ENCODE data around the gene WDR59.
"Not testable (repeated sequence)": the region's sequence is repeated elsewhere in the genome, so short reads cannot be mapped to it uniquely, and the experiment has no call there.

WDR59 gene

DNA sequence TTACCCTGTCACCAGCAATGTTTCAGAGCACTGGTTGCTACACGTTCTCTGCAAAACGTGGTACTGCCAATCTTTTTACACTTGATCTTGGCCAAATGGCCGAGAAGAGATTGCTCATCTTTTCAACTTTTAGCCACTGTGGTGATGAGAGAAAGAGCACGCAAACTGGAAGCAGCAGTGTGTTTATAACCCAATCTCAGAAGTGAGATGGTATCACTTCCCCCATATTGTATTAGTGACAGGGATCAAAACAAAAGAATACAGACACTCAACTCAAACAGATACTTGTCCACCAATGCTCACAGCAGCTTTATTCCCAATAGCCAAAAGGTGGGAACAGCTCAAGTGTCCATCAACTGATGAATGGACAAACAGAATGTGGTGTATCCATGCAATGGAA lies 138.2 kb downstream of the WDR59 start:
- TF ChIP-seq, protein P1, sequence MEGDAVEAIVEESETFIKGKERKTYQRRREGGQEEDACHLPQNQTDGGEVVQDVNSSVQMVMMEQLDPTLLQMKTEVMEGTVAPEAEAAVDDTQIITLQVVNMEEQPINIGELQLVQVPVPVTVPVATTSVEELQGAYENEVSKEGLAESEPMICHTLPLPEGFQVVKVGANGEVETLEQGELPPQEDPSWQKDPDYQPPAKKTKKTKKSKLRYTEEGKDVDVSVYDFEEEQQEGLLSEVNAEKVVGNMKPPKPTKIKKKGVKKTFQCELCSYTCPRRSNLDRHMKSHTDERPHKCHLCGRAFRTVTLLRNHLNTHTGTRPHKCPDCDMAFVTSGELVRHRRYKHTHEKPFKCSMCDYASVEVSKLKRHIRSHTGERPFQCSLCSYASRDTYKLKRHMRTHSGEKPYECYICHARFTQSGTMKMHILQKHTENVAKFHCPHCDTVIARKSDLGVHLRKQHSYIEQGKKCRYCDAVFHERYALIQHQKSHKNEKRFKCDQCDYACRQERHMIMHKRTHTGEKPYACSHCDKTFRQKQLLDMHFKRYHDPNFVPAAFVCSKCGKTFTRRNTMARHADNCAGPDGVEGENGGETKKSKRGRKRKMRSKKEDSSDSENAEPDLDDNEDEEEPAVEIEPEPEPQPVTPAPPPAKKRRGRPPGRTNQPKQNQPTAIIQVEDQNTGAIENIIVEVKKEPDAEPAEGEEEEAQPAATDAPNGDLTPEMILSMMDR (IDR thresholded peaks at IDR 0.05; ENCODE audit: low read depth, low read length) = no peak
- DNase-seq (ENCODE audit: extremely low read depth, low read depth) = no peak

DNA sequence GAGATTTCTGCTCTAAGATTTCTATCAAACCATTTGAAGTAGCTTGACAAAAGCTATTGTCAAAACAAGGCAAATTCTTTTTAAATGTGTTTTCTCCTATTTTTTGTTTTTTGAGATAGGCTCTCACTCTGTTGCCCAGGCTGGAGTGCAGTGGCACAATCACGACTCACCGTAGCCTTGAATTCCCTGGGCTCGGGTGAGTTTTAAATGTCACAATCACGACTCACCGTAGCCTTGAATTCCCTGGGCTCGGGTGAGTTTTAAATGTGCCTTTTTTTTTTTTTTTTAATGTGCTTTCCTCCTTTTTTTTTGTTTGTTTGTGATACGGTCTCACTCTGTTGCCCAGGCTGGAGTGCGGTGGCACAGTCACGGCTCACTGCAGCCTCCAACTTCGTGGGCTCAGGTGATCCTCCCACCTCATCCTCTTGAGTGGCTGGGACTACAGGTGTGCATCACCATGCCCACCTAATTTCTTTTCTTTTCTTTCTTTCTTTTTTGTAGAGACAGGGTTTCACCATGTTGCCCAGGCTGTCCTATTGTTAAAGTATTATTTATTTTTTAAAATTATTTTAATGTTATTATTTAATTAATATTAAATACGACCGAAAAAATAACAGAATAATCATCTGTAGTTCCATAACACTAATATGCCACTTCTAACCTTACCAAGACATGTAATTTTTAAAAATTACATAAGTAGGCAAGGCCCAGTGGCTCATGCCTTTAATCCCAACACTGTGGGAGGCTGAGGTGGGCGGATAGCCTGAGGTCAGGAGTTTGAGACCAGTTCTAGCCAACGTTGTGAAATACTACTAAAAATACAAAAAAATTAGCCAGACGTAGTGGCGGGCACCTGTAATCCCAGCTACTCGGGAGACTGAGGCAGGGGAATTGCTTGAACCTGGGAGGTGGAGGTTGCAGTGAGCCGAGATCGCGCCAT lies 140.6 kb downstream of the WDR59 start:
- DNase-seq (ENCODE audit: extremely low read depth, low read depth) = no peak
- TF ChIP-seq, protein P1 (IDR thresholded peaks at IDR 0.05; ENCODE audit: low read depth, low read length) = no peak

DNA sequence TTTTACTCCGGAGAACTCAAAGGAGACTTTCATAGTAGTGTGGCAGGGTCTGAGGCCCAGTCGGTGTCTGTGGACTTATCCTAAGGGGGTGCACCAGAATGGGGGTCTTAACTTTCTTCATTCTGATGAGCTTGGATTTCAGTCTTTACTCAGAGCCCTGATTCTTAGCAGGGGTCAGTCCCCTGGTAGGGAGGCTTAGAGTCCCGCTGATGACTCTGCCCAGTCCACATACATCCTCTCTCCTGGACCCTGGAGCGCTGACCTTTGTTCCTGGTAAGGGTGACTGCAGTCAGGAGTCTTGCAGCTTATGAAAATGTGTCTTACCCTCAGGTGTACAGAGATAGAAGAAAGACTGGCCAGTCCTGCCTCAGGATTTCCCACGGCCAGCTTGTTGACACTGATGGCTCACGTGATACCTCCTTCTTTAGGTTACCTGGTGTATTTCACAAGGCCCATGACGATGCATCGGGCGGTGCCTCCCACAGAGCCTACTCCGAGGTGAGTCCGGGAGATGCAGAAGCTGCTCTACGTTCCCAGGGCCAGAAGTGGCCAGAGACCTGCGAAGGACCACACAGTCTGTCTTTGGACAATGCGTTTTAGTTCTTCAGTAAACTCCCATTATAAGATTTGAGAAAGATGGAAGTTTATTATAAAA lies 141.4 kb downstream of the WDR59 start:
- not testable (repeated sequence) for DNase-seq (ENCODE audit: extremely low read depth, low read depth)

DNA sequence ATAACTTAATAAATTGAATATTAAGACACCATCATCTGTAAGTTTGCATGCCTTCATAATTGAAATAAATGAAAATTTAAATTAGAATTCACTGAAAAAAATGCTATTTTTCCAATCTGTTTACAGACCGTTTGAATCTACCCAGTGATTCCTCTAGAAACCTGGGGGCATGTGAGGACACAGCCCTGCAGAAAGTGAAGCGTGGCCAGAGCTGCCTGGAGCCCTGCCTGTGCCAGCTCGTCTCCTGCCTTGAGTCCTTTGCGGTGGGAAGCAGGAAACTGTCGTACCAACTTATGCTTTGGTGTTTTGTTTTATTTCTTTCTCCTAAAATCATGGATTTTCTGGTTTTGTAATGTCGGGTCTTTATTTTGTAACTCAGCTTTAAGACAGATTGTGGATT lies 142.5 kb downstream of the WDR59 start:
- no peak for DNase-seq (ENCODE audit: extremely low read depth, low read depth)
- TF ChIP-seq, protein P1 (IDR thresholded peaks at IDR 0.05; ENCODE audit: low read depth, low read length) = no peak

DNA sequence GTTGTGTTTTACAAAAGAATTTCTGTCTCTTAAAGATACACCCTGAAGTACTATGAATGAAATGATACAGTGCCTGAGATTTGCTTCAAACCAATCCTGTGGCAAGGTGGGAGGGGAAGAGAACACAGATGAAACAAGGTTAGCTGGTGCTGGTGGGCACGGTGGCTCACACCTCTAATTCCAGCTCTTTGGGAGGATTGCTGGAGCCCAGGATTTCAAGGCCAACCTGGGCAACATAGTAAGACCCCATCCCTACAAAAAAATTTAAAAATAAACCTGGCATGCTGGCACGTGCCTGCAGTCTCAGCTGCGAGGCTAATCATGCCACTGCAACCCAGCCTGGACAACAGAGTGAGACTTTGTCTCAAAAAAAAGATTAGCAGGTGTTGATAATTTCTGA lies 143.0 kb downstream of the WDR59 start:
- TF ChIP-seq, protein P1 (IDR thresholded peaks at IDR 0.05; ENCODE audit: low read depth, low read length) = no peak
- no peak for DNase-seq (ENCODE audit: extremely low read depth, low read depth)

DNA sequence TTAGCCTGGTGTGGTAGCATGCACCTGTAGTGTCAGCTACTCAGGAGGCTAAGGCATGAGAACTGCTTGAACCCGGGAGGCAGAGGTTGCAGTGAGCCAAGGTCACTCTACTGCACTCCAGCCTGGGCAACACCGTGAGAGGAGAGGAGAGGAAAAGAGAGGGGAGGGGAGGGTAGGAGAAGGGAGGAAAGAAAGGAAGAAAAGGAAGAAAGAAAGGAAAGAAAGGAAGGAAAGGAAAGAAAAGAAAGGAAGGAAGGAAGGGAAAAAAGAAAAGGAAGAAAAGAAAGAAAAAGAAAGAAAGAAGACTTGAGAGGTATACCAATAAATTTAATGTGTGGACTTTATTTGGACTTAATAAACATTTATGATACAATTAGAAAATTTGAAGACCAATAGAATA lies 143.5 kb downstream of the WDR59 start:
- TF ChIP-seq, protein P1 (IDR thresholded peaks at IDR 0.05; ENCODE audit: low read depth, low read length) = no peak
- no peak for DNase-seq (ENCODE audit: extremely low read depth, low read depth)

DNA sequence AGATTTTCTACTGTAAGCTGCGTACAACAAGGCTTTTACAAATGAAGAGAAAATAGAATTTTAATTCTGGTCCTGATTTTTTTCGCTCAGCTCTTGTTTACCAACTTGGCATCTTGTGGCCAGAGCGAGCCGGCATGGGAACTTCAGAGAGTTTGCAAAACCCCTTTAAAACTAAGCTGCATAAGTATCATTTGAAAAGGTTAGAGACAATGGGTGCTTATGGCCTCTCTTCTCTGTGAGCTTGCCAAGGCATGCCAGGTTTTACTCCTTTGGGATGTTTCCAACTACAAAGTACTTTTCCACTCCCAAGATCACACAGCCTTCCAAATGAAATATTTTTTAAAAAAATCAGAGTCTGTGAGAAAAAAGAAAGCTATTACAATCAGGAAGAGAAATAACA lies 147.9 kb downstream of the WDR59 start:
- no peak for DNase-seq (ENCODE audit: extremely low read depth, low read depth)
- TF ChIP-seq, protein P1 (IDR thresholded peaks at IDR 0.05; ENCODE audit: low read depth, low read length) = no peak

Measured in AG09319 (cell line).